Islet of Langerhans (tissue), 1 donor: Measurements from ENCODE around the gene KRTAP12-1.
"Not testable (repeated sequence)": the region's sequence is repeated elsewhere in the genome, so short reads cannot be mapped to it uniquely, and the experiment has no call there.

Source experiments
- FAIRE-seq: peaks from one replicate; lab custom pipeline; 2011; peaks lifted over from hg19 to GRCh38; lab: Jason Lieb, UNC

KRTAP12-1 gene

GRCh38 chr21:44697811-44698734, 16.1 kb upstream of the KRTAP12-1 start:
- FAIRE-seq = no peak

- FAIRE-seq = not testable (repeated sequence)
Measured at GRCh38 chr21:44697172-44697810, 15.3 kb upstream of the KRTAP12-1 start, which contains the start of gene KRTAP10-12. Gene KRTAP10-12 (plus strand): TSS chr21:44697172. CDS start chr21:44697202, 30 bp downstream.

- no peak for FAIRE-seq
Measured at GRCh38 chr21:44696572-44696971, 14.6 kb upstream of the KRTAP12-1 start.

GRCh38 chr21:44695641-44696040, 13.7 kb upstream of the KRTAP12-1 start:
- FAIRE-seq = no peak

GRCh38 chr21:44695184-44695583, 13.2 kb upstream of the KRTAP12-1 start:
- no peak for FAIRE-seq

- FAIRE-seq = no peak
Measured at GRCh38 chr21:44694776-44695175, 12.8 kb upstream of the KRTAP12-1 start.

GRCh38 chr21:44692798-44693512, 11.0 kb upstream of the KRTAP12-1 start:
- no peak for FAIRE-seq

GRCh38 chr21:44691686-44692085, 9.7 kb upstream of the KRTAP12-1 start:
- no peak for FAIRE-seq

GRCh38 chr21:44689740-44690139, 7.8 kb upstream of the KRTAP12-1 start:
- FAIRE-seq = not testable (repeated sequence)

- no peak for FAIRE-seq
Measured at GRCh38 chr21:44687671-44688070, 5.7 kb upstream of the KRTAP12-1 start.

- FAIRE-seq = no peak
Measured at GRCh38 chr21:44686843-44687561, 5.0 kb upstream of the KRTAP12-1 start.

GRCh38 chr21:44686000-44686781, 4.2 kb upstream of the KRTAP12-1 start:
- FAIRE-seq = no peak

GRCh38 chr21:44685050-44685449, 3.1 kb upstream of the KRTAP12-1 start:
- not testable (repeated sequence) for FAIRE-seq

GRCh38 chr21:44684483-44684882, 2.5 kb upstream of the KRTAP12-1 start:
- FAIRE-seq = no peak

- FAIRE-seq = no peak
Measured at GRCh38 chr21:44684077-44684476, 2.1 kb upstream of the KRTAP12-1 start.

- FAIRE-seq = no peak
Measured at GRCh38 chr21:44682580-44683151, 703 bp upstream of the KRTAP12-1 start.

- no peak for FAIRE-seq
Measured at GRCh38 chr21:44681152-44681551, 811 bp downstream of the KRTAP12-1 start.

GRCh38 chr21:44677881-44678280, 4.1 kb downstream of the KRTAP12-1 start:
- no peak for FAIRE-seq

- no peak for FAIRE-seq
Measured at GRCh38 chr21:44671911-44672310, 10.1 kb downstream of the KRTAP12-1 start.

GRCh38 chr21:44670642-44671432, 11.1 kb downstream of the KRTAP12-1 start:
- FAIRE-seq = no peak
